ENCODE data around the gene JKAMP. TPM values are rescaled to one million over a fixed set of nuclear protein-coding genes. Genes with fewer than 3 reads are reported as not detected.

Gene JKAMP
- total RNA-seq, 4 donors from 2014 or later, result 30.1 to 43.9 (median 34.0) TPM

GRCh38 chr14:59532419-59532818, 48.1 kb downstream of the JKAMP start:
- ATAC-seq (no peak), DNase-seq (no peak)
- no peaks in the 10 kb centered on the region for H3K9me3 ChIP-seq
- H3K4me3 ChIP-seq, result no peak overlapping the region
- in situ Hi-C loops (cut with MboI; ENCODE audit: low sequenced_read_pairs in 4 of 4), result no loop called here
- intact Hi-C loops (cut with DNase I; ENCODE audit: low total_unique reads), result no loop called here
- H3K27me3 ChIP-seq, result no peaks in the 10 kb centered on the region
- no peaks in the 10 kb centered on the region for H3K36me3 ChIP-seq
- peaks cover 4 to 11% of the 10 kb centered on the region in 2 donors for H3K4me1 ChIP-seq
- no peak for TF ChIP-seq POLR2A (IDR thresholded peaks at IDR 0.05)
- TF ChIP-seq, protein P1, sequence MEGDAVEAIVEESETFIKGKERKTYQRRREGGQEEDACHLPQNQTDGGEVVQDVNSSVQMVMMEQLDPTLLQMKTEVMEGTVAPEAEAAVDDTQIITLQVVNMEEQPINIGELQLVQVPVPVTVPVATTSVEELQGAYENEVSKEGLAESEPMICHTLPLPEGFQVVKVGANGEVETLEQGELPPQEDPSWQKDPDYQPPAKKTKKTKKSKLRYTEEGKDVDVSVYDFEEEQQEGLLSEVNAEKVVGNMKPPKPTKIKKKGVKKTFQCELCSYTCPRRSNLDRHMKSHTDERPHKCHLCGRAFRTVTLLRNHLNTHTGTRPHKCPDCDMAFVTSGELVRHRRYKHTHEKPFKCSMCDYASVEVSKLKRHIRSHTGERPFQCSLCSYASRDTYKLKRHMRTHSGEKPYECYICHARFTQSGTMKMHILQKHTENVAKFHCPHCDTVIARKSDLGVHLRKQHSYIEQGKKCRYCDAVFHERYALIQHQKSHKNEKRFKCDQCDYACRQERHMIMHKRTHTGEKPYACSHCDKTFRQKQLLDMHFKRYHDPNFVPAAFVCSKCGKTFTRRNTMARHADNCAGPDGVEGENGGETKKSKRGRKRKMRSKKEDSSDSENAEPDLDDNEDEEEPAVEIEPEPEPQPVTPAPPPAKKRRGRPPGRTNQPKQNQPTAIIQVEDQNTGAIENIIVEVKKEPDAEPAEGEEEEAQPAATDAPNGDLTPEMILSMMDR (IDR thresholded peaks at IDR 0.05 in 4 of 5, conservative IDR thresholded peaks at IDR 0.05 in 1 of 5), result no peak
- H3K27ac ChIP-seq, result no peak overlapping the region

DNA sequence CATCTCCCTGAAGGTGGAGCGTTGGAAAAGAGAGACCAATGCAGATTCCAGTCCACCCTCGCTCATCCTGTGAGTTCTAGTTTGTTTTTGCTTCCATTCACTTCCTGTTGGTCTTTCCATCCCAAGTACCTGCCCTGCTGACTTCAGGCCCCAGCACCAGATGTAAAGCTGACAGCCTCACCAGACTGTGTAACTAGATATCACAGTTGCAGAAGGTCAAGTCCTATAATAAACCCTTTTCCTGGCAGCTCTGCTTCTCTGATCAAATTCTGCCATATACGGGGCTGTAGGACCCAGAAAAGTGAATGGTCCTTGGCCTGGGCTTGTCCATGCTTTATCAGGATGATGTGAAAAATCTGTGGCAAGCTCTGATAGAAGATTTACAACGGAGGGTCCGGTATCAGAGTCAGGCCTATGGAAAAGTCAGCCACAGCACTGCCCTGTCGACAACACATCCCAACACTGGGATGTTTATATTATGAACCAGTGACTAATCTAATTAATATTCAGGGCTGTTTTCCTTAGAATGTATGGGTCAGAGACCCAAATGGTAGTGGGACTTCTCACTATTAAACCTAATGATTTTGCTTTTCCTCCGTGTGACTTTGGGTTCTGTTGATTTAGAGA, 50.2 kb downstream of the JKAMP start:
- H3K4me1 ChIP-seq, result peaks cover 4 to 16% of the 10 kb centered on the region in 2 donors
- no peaks in the 10 kb centered on the region for H3K27me3 ChIP-seq
- no peak overlapping the region for H3K27ac ChIP-seq
- TF ChIP-seq POLR2A (IDR thresholded peaks at IDR 0.05), result no peak
- TF ChIP-seq, protein P1 (IDR thresholded peaks at IDR 0.05 in 4 of 5, conservative IDR thresholded peaks at IDR 0.05 in 1 of 5), result no peak
- no peaks in the 10 kb centered on the region for H3K36me3 ChIP-seq
- in situ Hi-C loops (cut with MboI; ENCODE audit: low sequenced_read_pairs in 4 of 4) (no loop called here), intact Hi-C loops (cut with DNase I; ENCODE audit: low total_unique reads) (no loop called here)
- H3K4me3 ChIP-seq, result no peak overlapping the region
- ATAC-seq (peak in 1 of 2 donors; percentile 66), DNase-seq (no peak)
- H3K9me3 ChIP-seq, result no peaks in the 10 kb centered on the region

GRCh38 chr14:59537476-59537875, 53.2 kb downstream of the JKAMP start:
- peaks cover 4 to 16% of the 10 kb centered on the region in 2 donors for H3K4me1 ChIP-seq
- no peaks in the 10 kb centered on the region for H3K9me3 ChIP-seq
- in situ Hi-C loops (cut with MboI; ENCODE audit: low sequenced_read_pairs in 4 of 4) (no loop called here), intact Hi-C loops (cut with DNase I; ENCODE audit: low total_unique reads) (no loop called here)
- TF ChIP-seq, protein P1 (IDR thresholded peaks at IDR 0.05 in 4 of 5, conservative IDR thresholded peaks at IDR 0.05 in 1 of 5), result no peak
- no peak for TF ChIP-seq POLR2A (IDR thresholded peaks at IDR 0.05)
- no peak overlapping the region for H3K27ac ChIP-seq
- H3K4me3 ChIP-seq, result no peak overlapping the region
- no peaks in the 10 kb centered on the region for H3K27me3 ChIP-seq
- H3K36me3 ChIP-seq, result no peaks in the 10 kb centered on the region
- DNase-seq (no peak), ATAC-seq (no peak)

DNA sequence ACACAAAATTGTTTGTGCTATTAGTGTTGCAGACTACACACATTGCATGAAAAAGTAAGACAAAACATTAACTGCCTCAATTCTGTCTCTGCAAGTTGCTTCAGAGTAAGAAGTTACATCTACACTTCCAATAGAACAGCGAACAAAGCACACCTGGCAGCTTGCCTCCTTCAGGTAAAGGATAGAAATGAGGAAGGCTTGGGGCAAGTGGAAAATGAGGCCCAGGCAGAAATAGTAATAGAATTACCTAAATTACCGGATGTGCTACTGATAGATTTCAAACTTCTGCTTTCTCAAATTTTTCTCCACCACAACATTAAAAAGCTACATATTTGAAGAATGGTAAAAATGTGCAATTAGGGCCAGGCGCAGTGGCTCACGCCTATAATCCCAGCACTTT, 54.6 kb downstream of the JKAMP start:
- no peak overlapping the region for H3K4me3 ChIP-seq
- intact Hi-C loops (cut with DNase I; ENCODE audit: low total_unique reads), result no loop called here
- TF ChIP-seq POLR2A (IDR thresholded peaks at IDR 0.05), result no peak
- TF ChIP-seq, protein P1 (IDR thresholded peaks at IDR 0.05 in 4 of 5, conservative IDR thresholded peaks at IDR 0.05 in 1 of 5), result no peak
- no peaks in the 10 kb centered on the region for H3K36me3 ChIP-seq
- DNase-seq (no peak), ATAC-seq (no peak)
- no peaks in the 10 kb centered on the region for H3K9me3 ChIP-seq
- no peak overlapping the region for H3K27ac ChIP-seq
- H3K27me3 ChIP-seq, result no peaks in the 10 kb centered on the region
- in situ Hi-C loops (cut with MboI; ENCODE audit: low sequenced_read_pairs in 4 of 4), result no loop called here
- peaks cover 3 to 15% of the 10 kb centered on the region in 2 donors for H3K4me1 ChIP-seq

DNA sequence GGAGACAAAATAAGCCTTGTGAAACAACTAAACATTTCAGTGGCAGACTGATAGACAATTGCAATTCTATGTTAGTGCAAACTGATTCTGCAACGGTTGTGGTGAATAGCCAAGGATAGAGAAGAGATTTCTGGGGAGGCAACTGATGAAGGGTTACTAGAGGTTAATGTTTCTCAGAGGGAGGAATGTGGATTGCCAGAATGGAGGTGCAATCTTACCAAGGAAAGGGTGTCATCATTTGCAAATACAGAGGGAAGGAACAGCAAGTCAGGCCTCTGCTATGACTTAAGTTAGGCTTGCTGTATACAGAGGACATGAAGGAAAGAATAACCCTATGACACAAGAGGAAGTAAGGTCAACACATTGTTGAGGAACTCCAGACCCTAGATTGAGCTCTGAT, 56.5 kb downstream of the JKAMP start:
- in situ Hi-C loops (cut with MboI; ENCODE audit: low sequenced_read_pairs in 4 of 4), result no loop called here

More for the DNA sequence above, 56.5 kb downstream of the JKAMP start:
- TF ChIP-seq POLR2A (IDR thresholded peaks at IDR 0.05), result no peak
- TF ChIP-seq, protein P1 (IDR thresholded peaks at IDR 0.05 in 4 of 5, conservative IDR thresholded peaks at IDR 0.05 in 1 of 5), result no peak
- intact Hi-C loops (cut with DNase I; ENCODE audit: low total_unique reads), result no loop called here
- DNase-seq, result no peak
- Histone ChIP-seq H3K9me3 (no peaks in the 10 kb centered on the region), H3K27me3 (no peaks in the 10 kb centered on the region), H3K4me1 (peaks cover 0 to 5% of the 10 kb centered on the region in 2 donors), H3K36me3 (no peaks in the 10 kb centered on the region), H3K27ac (no peak overlapping the region), H3K4me3 (no peak overlapping the region)
- no peak for ATAC-seq
